ENCODE results near the gene SCP2.

DNA sequence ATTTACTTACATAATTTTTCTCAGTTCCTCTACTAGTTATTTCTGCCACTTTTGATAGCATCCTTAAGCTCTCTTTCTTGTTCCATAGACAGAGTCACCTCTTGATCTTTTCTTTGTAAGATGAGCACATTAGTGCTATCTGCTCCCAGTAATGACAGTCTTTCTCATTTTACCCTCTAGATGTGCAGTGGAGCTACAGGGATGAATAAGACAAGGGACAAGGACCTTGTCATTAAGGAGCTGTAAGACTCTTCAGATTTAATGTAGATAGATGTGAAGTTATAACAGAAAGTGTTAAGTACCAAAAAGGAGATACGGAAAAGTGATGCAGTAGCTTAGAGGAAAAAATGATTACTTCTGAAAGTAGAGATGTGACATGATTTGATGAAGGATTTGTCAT, 20.4 kb downstream of the SCP2 start:
- TF ChIP-seq YY1 (IDR thresholded peaks at IDR 0.05; ENCODE audit: low read depth) (no peak), EP300 (IDR thresholded peaks at IDR 0.05; ENCODE audit: borderline replicate concordance) (no peak), NFIC (IDR thresholded peaks at IDR 0.05) (no peak), FOXM1 (IDR thresholded peaks at IDR 0.05; ENCODE audit: borderline replicate concordance, low read depth) (no peak), RAD21 (IDR thresholded peaks at IDR 0.05; ENCODE audit: low read depth) (no peak), MAX (IDR thresholded peaks at IDR 0.05) (no peak), USF1 (IDR thresholded peaks at IDR 0.05) (no peak), TAF1 (IDR thresholded peaks at IDR 0.05; ENCODE audit: low read depth) (no peak), CEBPB (IDR thresholded peaks at IDR 0.05) (no peak), ZBTB7A (IDR thresholded peaks at IDR 0.05; ENCODE audit: low read depth) (no peak), EGR1 (IDR thresholded peaks at IDR 0.05) (no peak), TEAD4 (IDR thresholded peaks at IDR 0.05) (no peak)
- TF ChIP-seq, protein P1, sequence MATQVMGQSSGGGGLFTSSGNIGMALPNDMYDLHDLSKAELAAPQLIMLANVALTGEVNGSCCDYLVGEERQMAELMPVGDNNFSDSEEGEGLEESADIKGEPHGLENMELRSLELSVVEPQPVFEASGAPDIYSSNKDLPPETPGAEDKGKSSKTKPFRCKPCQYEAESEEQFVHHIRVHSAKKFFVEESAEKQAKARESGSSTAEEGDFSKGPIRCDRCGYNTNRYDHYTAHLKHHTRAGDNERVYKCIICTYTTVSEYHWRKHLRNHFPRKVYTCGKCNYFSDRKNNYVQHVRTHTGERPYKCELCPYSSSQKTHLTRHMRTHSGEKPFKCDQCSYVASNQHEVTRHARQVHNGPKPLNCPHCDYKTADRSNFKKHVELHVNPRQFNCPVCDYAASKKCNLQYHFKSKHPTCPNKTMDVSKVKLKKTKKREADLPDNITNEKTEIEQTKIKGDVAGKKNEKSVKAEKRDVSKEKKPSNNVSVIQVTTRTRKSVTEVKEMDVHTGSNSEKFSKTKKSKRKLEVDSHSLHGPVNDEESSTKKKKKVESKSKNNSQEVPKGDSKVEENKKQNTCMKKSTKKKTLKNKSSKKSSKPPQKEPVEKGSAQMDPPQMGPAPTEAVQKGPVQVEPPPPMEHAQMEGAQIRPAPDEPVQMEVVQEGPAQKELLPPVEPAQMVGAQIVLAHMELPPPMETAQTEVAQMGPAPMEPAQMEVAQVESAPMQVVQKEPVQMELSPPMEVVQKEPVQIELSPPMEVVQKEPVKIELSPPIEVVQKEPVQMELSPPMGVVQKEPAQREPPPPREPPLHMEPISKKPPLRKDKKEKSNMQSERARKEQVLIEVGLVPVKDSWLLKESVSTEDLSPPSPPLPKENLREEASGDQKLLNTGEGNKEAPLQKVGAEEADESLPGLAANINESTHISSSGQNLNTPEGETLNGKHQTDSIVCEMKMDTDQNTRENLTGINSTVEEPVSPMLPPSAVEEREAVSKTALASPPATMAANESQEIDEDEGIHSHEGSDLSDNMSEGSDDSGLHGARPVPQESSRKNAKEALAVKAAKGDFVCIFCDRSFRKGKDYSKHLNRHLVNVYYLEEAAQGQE (IDR thresholded peaks at IDR 0.05; ENCODE audit: low read depth) = no peak

Measured in Ishikawa (cell line).